Left lung (tissue), 10 donors: ENCODE data around the gene MICU1. TPM values are rescaled to one million over a fixed set of nuclear protein-coding genes. Genes with fewer than 3 reads are reported as not detected.

Experiments used
- ATAC-seq: fragments of 200-7000 bp; cut with Tn5 transposase; one replicate; pipeline ENCODE4 v1.9.1; 2020; ENCODE audit warnings: moderate library complexity
- DNase-seq, 4 donors: peaks; one replicate each; pipeline ENCODE4 v3.0.0-alpha.2; 2013 to 2020
- H3K27ac ChIP-seq, 2 donors: fragments of 200-600 bp; sonication (generic) in 1 of 2; one replicate each; pipeline versions ENCODE4 v1.5.0 to v1.8.0; 2020 to 2021
- H3K27me3 ChIP-seq, 2 donors: fragments of 200-600 bp; sonication (generic) in 1 of 2; one replicate each; pipeline versions ENCODE4 v1.5.0 to v1.8.0; 2020 to 2021
- H3K36me3 ChIP-seq, 2 donors: fragments of 200-600 bp; sonication (generic) in 1 of 2; one replicate each; pipeline versions ENCODE4 v1.5.0 to v1.8.0; 2020 to 2021
- H3K4me1 ChIP-seq, 2 donors: fragments of 200-600 bp; one replicate each; pipeline ENCODE4 v1.8.0; 2021
- H3K4me3 ChIP-seq, 2 donors: fragments of 200-600 bp; sonication (generic) in 1 of 2; one replicate each; pipeline versions ENCODE4 v1.5.0 to v1.8.0; 2020 to 2021; ENCODE audit warnings: mild to moderate bottlenecking in 1 of 2
- H3K9me3 ChIP-seq, 2 donors: fragments of 200-600 bp; sonication (generic) in 1 of 2; one replicate each; pipeline versions ENCODE4 v1.5.0 to v1.8.0; 2020 to 2021
- CTCF ChIP-seq, 2 donors: fragments of 200-600 bp; sonication (generic) in 1 of 2; IDR thresholded peaks; one replicate each; pipeline versions ENCODE4 v1.5.0 to v1.8.0; 2021; ENCODE audit warnings: antibody characterized with exemption in 2 of 2
- intact Hi-C, 2 donors: fragments of 100-400 bp; cut with DNase I; formaldehyde crosslinking; loops; one replicate each; pipeline versions ENCODE4 v1.11.2 to v1.14.2; 2022
- polyA plus RNA-seq, 6 donors: library from polyadenylated mRNA; unstranded; fragments of 120-200 nt; gene quantifications; one replicate each; pipeline ENCODE4 v1.2.1, GENCODE V29; 2013; ENCODE audit not compliant: insufficient read length in 6 of 6
- total RNA-seq, 2 donors: library from RNA; stranded (reverse); fragmentation: NEBNext Ultra II Directional; extraction: Animal tissue kit (Norgen Biotek cat#: 25700); gene quantifications; one replicate each; pipeline ENCODE4 v1.2.1, GENCODE V29; 2021
- donor health status: DM: no; HTN: yes; CAD: no.
- donor health status: DM: no; HTN: no; CAD: no.

Gene MICU1
- total and polyA plus RNA-seq, 8 donors, result 49.8 to 67.4 (median 56.0) TPM

GRCh38 chr10:72567421-72567820, 58.5 kb downstream of the MICU1 start:
- H3K4me3 ChIP-seq, result no peak overlapping the region
- intact Hi-C loops, result no loop called here
- H3K4me1 ChIP-seq, result peaks cover 0 to 29% of the 10 kb centered on the region in 2 donors
- no peak for DNase-seq
- H3K36me3 ChIP-seq, result peaks cover 0 to 10% of the 10 kb centered on the region in 2 donors
- H3K9me3 ChIP-seq, result no peaks in the 10 kb centered on the region
- H3K27me3 ChIP-seq, result no peaks in the 10 kb centered on the region
- peak; percentile 72 for ATAC-seq
- peak overlapping the region in 1 of 2 donors; percentile 67 for H3K27ac ChIP-seq
- no peak for TF ChIP-seq CTCF (IDR thresholded peaks at IDR 0.05)

- peaks cover 0 to 33% of the 10 kb centered on the region in 2 donors for H3K36me3 ChIP-seq
- no peak overlapping the region for H3K4me3 ChIP-seq
- DNase-seq (peak in 2 of 4 donors; percentile 37 to 41), ATAC-seq (peak; percentile 92)
- TF ChIP-seq CTCF (IDR thresholded peaks at IDR 0.05), result no peak
- H3K4me1 ChIP-seq, result peaks cover 0 to 24% of the 10 kb centered on the region in 2 donors
- peak overlapping the region; percentile 45 to 54 for H3K27ac ChIP-seq
- intact Hi-C loops, result no loop called here
- H3K27me3 ChIP-seq, result no peaks in the 10 kb centered on the region
- no peaks in the 10 kb centered on the region for H3K9me3 ChIP-seq
These were observed 61.3 kb downstream of the MICU1 start for GRCh38 chr10:72564596-72564995.

- peaks cover 0 to 34% of the 10 kb centered on the region in 2 donors for H3K36me3 ChIP-seq
- intact Hi-C loops, result no loop called here
- no peaks in the 10 kb centered on the region for H3K27me3 ChIP-seq
- peaks cover 0 to 24% of the 10 kb centered on the region in 2 donors for H3K4me1 ChIP-seq
- ATAC-seq (no peak), DNase-seq (no peak)
- TF ChIP-seq CTCF (IDR thresholded peaks at IDR 0.05), result no peak
- no peak overlapping the region for H3K4me3 ChIP-seq
- no peaks in the 10 kb centered on the region for H3K9me3 ChIP-seq
- H3K27ac ChIP-seq, result peak overlapping the region in 1 of 2 donors; percentile 45
These were observed 62.4 kb downstream of the MICU1 start for GRCh38 chr10:72563327-72563932.

GRCh38 chr10:72561745-72562166, 64.1 kb downstream of the MICU1 start:
- no peak for TF ChIP-seq CTCF (IDR thresholded peaks at IDR 0.05)
- intact Hi-C loops, result no loop called here
- Histone ChIP-seq H3K27ac (no peak overlapping the region), H3K4me1 (peaks cover 0 to 14% of the 10 kb centered on the region in 2 donors), H3K4me3 (no peak overlapping the region), H3K9me3 (no peaks in the 10 kb centered on the region), H3K27me3 (no peaks in the 10 kb centered on the region), H3K36me3 (peaks cover 0 to 34% of the 10 kb centered on the region in 2 donors)
- DNase-seq, result no peak
- ATAC-seq, result no peak

GRCh38 chr10:72557362-72557761, 68.5 kb downstream of the MICU1 start:
- DNase-seq (no peak), ATAC-seq (no peak)
- H3K27ac ChIP-seq, result no peak overlapping the region
- no peaks in the 10 kb centered on the region for H3K27me3 ChIP-seq
- H3K4me1 ChIP-seq, result peaks cover 0 to 14% of the 10 kb centered on the region in 2 donors
- H3K9me3 ChIP-seq, result no peaks in the 10 kb centered on the region
- peaks cover 0 to 24% of the 10 kb centered on the region in 2 donors for H3K36me3 ChIP-seq
- H3K4me3 ChIP-seq, result no peak overlapping the region
- no peak for TF ChIP-seq CTCF (IDR thresholded peaks at IDR 0.05)
- intact Hi-C loops, result no loop called here
